Large intestine (tissue), 3 donors: ENCODE data around the gene HNRNPDL. TPM values are rescaled to one million over a fixed set of nuclear protein-coding genes. Genes with fewer than 3 reads are reported as not detected.
"Not testable (repeated sequence)": the region's sequence is repeated elsewhere in the genome, so short reads cannot be mapped to it uniquely, and the experiment has no call there.

Experiments
- DNase-seq, 2 donors: peaks; one replicate each; pipeline versions ENCODE4 v3.0.0 to v3.0.0-alpha.2; 2013
- H3K27ac ChIP-seq: one replicate; pipeline ENCODE4 v1.5.1; 2013; ENCODE audit warnings: low read length
- H3K27me3 ChIP-seq: 2 replicates; pipeline ENCODE4 v1.6.1; 2013; ENCODE audit warnings: low read length; ENCODE audit not compliant: control insufficient read depth, insufficient read depth
- H3K36me3 ChIP-seq: 2 replicates; pipeline ENCODE4 v1.6.1; 2013; ENCODE audit warnings: low read length; ENCODE audit not compliant: control insufficient read depth, insufficient read depth
- H3K4me1 ChIP-seq: one replicate; pipeline ENCODE4 v1.6.1; 2013; ENCODE audit warnings: low read length; ENCODE audit not compliant: control insufficient read depth, insufficient read depth
- H3K4me3 ChIP-seq: one replicate; pipeline ENCODE4 v1.5.1; 2013; ENCODE audit warnings: low read length
- H3K9me3 ChIP-seq: one replicate; pipeline ENCODE4 v1.6.1; 2013; ENCODE audit warnings: mild to moderate bottlenecking, low read depth, low read length, moderate library complexity; ENCODE audit not compliant: control insufficient read depth
- WGBS: methylation state at CpG from one replicate; pipeline ENCODE4 v1.1.5; 2013; ENCODE audit warnings: low lambda C conversion rate; ENCODE audit not compliant: insufficient coverage; 5-methylcytosine and 5-hydroxymethylcytosine counted together
- polyA plus RNA-seq: library from polyadenylated mRNA; unstranded; fragments of 120-200 nt; gene quantifications from one replicate; pipeline ENCODE4 v1.2.1, GENCODE V29; 2013

Gene HNRNPDL
- polyA plus RNA-seq, 1 donor, result 385 TPM

DNA sequence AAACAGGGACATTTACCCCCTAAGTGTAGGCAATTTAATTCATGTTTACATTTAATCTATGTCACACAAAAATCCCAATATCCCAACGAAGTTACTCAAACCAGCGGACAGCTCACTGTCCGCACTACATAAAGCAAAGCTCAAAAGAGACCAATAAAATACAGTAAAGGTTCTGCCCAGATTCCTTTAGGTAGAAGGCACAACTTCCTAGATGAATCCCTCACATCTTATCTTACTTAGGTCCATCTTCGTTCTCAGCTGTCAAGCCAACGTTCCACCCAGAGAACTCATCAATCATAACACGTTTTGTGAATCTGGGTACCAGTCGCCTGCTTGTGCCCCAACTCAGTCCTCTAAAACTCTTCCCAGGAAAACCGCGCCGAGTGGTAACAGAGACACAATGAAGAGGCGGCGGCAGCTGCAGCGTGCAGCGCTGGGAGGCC, 1.7 kb downstream of the HNRNPDL start:
- Histone ChIP-seq H3K9me3 (no peaks in the 10 kb centered on the region), H3K27ac (no peak overlapping the region), H3K4me1 (peaks cover 11% of the 10 kb centered on the region), H3K36me3 (peaks cover 36% of the 10 kb centered on the region), H3K4me3 (peak overlapping the region; percentile 98), H3K27me3 (no peaks in the 10 kb centered on the region)
- WGBS, result 0% methylated on average over 1 of the region's 14 CpGs
- no peak for DNase-seq

DNA sequence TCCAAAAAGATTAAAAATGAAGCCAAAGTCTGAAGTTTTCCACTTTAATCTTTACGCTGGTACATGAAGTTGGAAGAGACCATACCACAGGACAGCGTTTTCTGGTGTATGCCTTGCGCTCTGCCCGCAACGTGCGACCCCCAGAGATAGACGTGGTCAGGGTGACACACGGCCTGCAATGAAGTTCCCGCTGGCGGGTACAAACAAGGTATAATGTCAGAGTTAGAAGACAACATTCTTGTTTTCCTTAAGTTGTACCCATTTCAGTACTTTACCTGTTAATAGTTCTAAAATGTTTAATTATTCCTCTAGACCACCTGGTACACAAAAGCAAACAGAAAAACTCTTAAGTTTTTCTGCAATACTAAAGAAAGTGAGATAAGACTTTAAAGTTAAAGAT, 4.8 kb downstream of the HNRNPDL start:
- no CpG with 5 or more reads among the region's 10 CpGs for WGBS
- H3K9me3 ChIP-seq, result no peaks in the 10 kb centered on the region
- no peak overlapping the region for H3K4me3 ChIP-seq
- no peaks in the 10 kb centered on the region for H3K27me3 ChIP-seq
- H3K4me1 ChIP-seq, result peaks cover 7% of the 10 kb centered on the region
- peaks cover 49% of the 10 kb centered on the region for H3K36me3 ChIP-seq
- no peak for DNase-seq
- no peak overlapping the region for H3K27ac ChIP-seq

DNA sequence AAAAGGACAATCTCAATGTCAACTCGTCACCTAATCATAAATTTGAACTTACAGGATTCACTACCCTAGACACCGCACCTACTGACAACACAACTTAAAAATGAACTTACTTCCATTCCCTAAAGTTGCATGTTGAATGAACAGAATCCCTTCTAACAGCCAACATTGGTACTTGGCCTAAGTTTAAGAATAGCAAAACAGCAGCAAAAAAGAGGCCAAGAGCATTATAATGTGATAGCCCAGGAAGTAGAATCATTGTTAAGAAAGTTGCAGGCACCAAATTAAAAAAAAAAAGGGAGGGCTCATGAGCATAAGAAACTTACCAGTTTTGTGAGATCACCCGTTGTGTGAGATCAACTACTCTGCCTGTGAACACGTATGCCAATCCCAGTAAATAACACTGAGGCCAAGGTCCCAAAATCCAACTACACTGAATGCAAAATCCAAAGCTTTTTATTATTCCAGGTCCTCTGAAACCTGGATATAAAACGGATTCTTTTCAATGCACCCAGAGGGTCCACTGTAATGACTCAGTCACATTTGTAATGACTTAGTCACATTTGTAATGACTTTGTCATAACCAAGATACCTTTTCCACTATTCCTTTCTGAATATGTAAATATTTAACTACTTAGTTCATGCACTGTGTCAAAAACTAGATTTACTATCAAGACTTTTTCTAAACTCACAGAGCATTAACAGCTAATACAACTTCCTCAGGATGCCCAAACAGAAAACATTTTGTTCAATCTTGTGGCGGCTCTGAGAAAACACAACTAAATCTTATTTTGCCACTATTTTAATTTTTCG, 6.8 kb downstream of the HNRNPDL start:
- peak in 1 of 2 donors; percentile 23 for DNase-seq
- H3K4me3 ChIP-seq, result no peak overlapping the region
- H3K9me3 ChIP-seq, result no peaks in the 10 kb centered on the region
- no peak overlapping the region for H3K27ac ChIP-seq
- peaks cover 7% of the 10 kb centered on the region for H3K4me1 ChIP-seq
- no peaks in the 10 kb centered on the region for H3K27me3 ChIP-seq
- peaks cover 49% of the 10 kb centered on the region for H3K36me3 ChIP-seq
- 100% methylated on average over 2 of the region's 7 CpGs for WGBS

DNA sequence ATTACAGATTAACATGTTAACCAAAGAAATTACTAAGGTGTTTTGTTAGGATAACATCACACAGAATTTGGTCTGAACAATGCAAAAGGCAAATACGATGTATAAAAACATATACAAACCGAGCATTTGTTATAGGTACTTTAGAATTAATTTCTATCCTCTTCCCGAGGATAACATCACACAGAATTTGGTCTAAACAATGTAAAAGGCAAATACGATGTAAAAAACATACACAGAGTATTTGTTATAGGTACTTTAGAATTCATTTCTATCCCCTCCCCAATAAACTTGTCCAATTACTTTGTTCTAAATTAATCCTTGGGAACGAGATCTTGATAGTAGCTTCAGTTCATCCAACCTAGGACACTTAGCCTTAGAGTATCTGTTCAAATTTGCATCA, 7.6 kb downstream of the HNRNPDL start:
- peaks cover 46% of the 10 kb centered on the region for H3K36me3 ChIP-seq
- H3K27ac ChIP-seq, result no peak overlapping the region
- no peak for DNase-seq
- WGBS, result 92% methylated on average over 4 of the region's 5 CpGs
- no peaks in the 10 kb centered on the region for H3K9me3 ChIP-seq
- no peaks in the 10 kb centered on the region for H3K27me3 ChIP-seq
- no peak overlapping the region for H3K4me3 ChIP-seq
- peaks cover 7% of the 10 kb centered on the region for H3K4me1 ChIP-seq

- peaks cover 6% of the 10 kb centered on the region for H3K4me1 ChIP-seq
- no peaks in the 10 kb centered on the region for H3K9me3 ChIP-seq
- no peak overlapping the region for H3K27ac ChIP-seq
- no peak overlapping the region for H3K4me3 ChIP-seq
- H3K27me3 ChIP-seq, result no peaks in the 10 kb centered on the region
- no peak for DNase-seq
- H3K36me3 ChIP-seq, result peaks cover 41% of the 10 kb centered on the region
- WGBS, result no CpG with 5 or more reads among the region's 13 CpGs
Observed at GRCh38 chr4:82421796-82422560, 8.3 kb downstream of the HNRNPDL start.

GRCh38 chr4:82419451-82419850, 10.8 kb downstream of the HNRNPDL start:
- H3K36me3 ChIP-seq, result peaks cover 21% of the 10 kb centered on the region
- no peaks in the 10 kb centered on the region for H3K27me3 ChIP-seq
- H3K9me3 ChIP-seq, result no peaks in the 10 kb centered on the region
- WGBS, result no CpG with 5 or more reads among the region's 3 CpGs
- no peak for DNase-seq
- no peak overlapping the region for H3K27ac ChIP-seq
- no peaks in the 10 kb centered on the region for H3K4me1 ChIP-seq
- no peak overlapping the region for H3K4me3 ChIP-seq

GRCh38 chr4:82415922-82416365, 14.3 kb downstream of the HNRNPDL start:
- Histone ChIP-seq H3K27me3 (no peaks in the 10 kb centered on the region), H3K9me3 (no peaks in the 10 kb centered on the region), H3K4me3 (no peak overlapping the region), H3K27ac (no peak overlapping the region), H3K4me1 (no peaks in the 10 kb centered on the region), H3K36me3 (no peaks in the 10 kb centered on the region)
- WGBS, result 100% methylated on average over 2 of the region's 12 CpGs
- DNase-seq, result no peak

GRCh38 chr4:82415061-82415460, 15.2 kb downstream of the HNRNPDL start:
- DNase-seq, result not testable (repeated sequence)
- no CpG with 5 or more reads among the region's 11 CpGs for WGBS

DNA sequence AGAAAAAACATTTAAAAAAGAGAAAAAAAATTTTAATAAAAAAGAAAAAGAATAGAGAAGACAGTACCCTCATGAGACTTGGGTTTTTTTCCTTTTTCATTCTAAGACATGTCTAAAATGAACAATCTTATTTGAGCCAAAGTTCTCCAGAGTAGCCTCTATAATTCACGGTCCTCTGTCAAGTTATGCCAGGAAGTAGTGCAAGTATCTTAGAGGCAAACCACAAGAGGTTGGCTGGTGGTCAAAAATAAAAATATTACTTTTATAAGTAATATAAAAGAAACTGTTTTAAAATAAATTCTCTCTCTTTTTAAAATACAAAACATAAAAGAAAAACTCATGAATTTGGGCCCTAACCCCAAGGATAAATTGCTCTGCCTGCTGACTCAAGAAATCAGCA, 26.5 kb downstream of the HNRNPDL start:
- Histone ChIP-seq H3K27me3 (no peaks in the 10 kb centered on the region), H3K9me3 (no peaks in the 10 kb centered on the region), H3K27ac (no peak overlapping the region), H3K4me1 (no peaks in the 10 kb centered on the region), H3K36me3 (no peaks in the 10 kb centered on the region), H3K4me3 (no peak overlapping the region)
- no peak for DNase-seq
- 67% methylated on average over 1 of the region's 1 CpG for WGBS

More at GRCh38 chr4:82415061-82415460, 15.2 kb downstream of the HNRNPDL start:
- not testable (repeated sequence) for H3K4me3 ChIP-seq, H3K27ac ChIP-seq, H3K36me3 ChIP-seq, H3K4me1 ChIP-seq, H3K27me3 ChIP-seq, H3K9me3 ChIP-seq

- no peak overlapping the region for H3K4me3 ChIP-seq
- no peak for DNase-seq
- H3K36me3 ChIP-seq, result no peaks in the 10 kb centered on the region
- no peaks in the 10 kb centered on the region for H3K4me1 ChIP-seq
- no peaks in the 10 kb centered on the region for H3K9me3 ChIP-seq
- no peaks in the 10 kb centered on the region for H3K27me3 ChIP-seq
- WGBS, result no CpG with 5 or more reads among the region's 17 CpGs
- H3K27ac ChIP-seq, result no peak overlapping the region
Observed at GRCh38 chr4:82402196-82402775, 28.0 kb downstream of the HNRNPDL start.
